Transverse colon (tissue), 4 donors: ENCODE measurements around the gene OR6S1. TPM values are rescaled to one million over a fixed set of nuclear protein-coding genes. Genes with fewer than 3 reads are reported as not detected.

Source experiments
- DNase-seq: peaks from one replicate; pipeline ENCODE4 v3.0.0-alpha.2; 2019
- H3K27ac ChIP-seq, 4 donors: fragments of 200-600 bp; sonication (generic); 2 replicates each; pipeline ENCODE4 v1.5.1; 2016 to 2018; ENCODE audit warnings: inconsistent platforms in 4 of 4
- H3K27me3 ChIP-seq: fragments of 200-600 bp; sonication (generic); 2 replicates; pipeline ENCODE4 v1.5.1; 2017; ENCODE audit warnings: inconsistent platforms
- H3K36me3 ChIP-seq, 4 donors: fragments of 200-600 bp; sonication (generic); 2 replicates each; pipeline ENCODE4 v1.5.1; 2017 to 2019; ENCODE audit warnings: inconsistent platforms in 4 of 4
- H3K4me1 ChIP-seq, 4 donors: fragments of 200-600 bp; sonication (generic); 2 replicates each; pipeline ENCODE4 v1.5.1; 2017 to 2020; ENCODE audit warnings: inconsistent platforms in 4 of 4
- H3K4me3 ChIP-seq, 4 donors: fragments of 200-600 bp; sonication (generic); 1 replicate in 1 of 4; 2 replicates in 3 of 4; pipeline versions ENCODE4 v1.5.1 to v1.6.1; 2017 to 2019; ENCODE audit warnings: inconsistent platforms in 4 of 4
- H3K9me3 ChIP-seq, 2 donors: fragments of 200-600 bp; sonication (generic); 2 replicates each; pipeline ENCODE4 v1.5.1; 2017 to 2019; ENCODE audit warnings: inconsistent platforms in 2 of 2
- EP300 ChIP-seq: sonication (generic); formaldehyde crosslinking; IDR thresholded peaks from one replicate; pipeline ENCODE4 v1.6.1; 2017; ENCODE audit warnings: antibody characterized with exemption, low read depth
- POLR2A ChIP-seq: fragments of 450-650 bp; IDR thresholded peaks from one replicate; pipeline ENCODE4 v1.6.1; 2016; ENCODE audit warnings: antibody characterized with exemption, mild to moderate bottlenecking, moderate library complexity
- POLR2AphosphoS5 ChIP-seq, 3 donors: sonication (generic); formaldehyde crosslinking; IDR thresholded peaks; one replicate each; pipeline ENCODE4 v1.6.1; 2016; ENCODE audit warnings: antibody characterized with exemption in 3 of 3
- WGBS, 2 donors: methylation state at CpG; one replicate each; pipeline ENCODE4 v1.1.5; 2018; ENCODE audit warnings: low coverage in 1 of 2; 5-methylcytosine and 5-hydroxymethylcytosine counted together
- in situ Hi-C, 4 donors: fragments of 200-750 bp; cut with MboI; loops; one replicate each; pipeline versions ENCODE4 v1.15.0 to v1.15.1; 2017; ENCODE audit warnings: low sequenced_read_pairs in 3 of 4, low pct_ligation_motif_present in 1 of 4, low pct_unique_long_range_greater_than_20kb in 1 of 4
- intact Hi-C: fragments of 100-400 bp; cut with DNase I; formaldehyde crosslinking; loops from one replicate; pipeline ENCODE4 v1.15.1; 2023; ENCODE audit warnings: low total_unique reads
- total RNA-seq, 4 donors: library from RNA; depleted of rRNA; stranded (reverse); fragments of >200 nt; gene quantifications; one replicate each; pipeline ENCODE4 v1.1.0, GENCODE V29; 2016
- TF ChIP-seq, protein P1 (sequence below), 5 experiments: fragments of 200-600 bp in 3 of 5; fragments of 450-650 bp in 2 of 5; sonication (generic) in 3 of 5; IDR thresholded peaks; 1 replicate in 2 of 5; 2 replicates in 3 of 5; pipeline ENCODE4 v1.5.1; 2016 to 2017; ENCODE audit warnings: antibody characterized with exemption in 5 of 5, inconsistent platforms in 3 of 5, mild to moderate bottlenecking in 2 of 5, moderate library complexity in 1 of 5

OR6S1 gene
- total RNA-seq, 4 donors from 2014 or later = not detected

DNA sequence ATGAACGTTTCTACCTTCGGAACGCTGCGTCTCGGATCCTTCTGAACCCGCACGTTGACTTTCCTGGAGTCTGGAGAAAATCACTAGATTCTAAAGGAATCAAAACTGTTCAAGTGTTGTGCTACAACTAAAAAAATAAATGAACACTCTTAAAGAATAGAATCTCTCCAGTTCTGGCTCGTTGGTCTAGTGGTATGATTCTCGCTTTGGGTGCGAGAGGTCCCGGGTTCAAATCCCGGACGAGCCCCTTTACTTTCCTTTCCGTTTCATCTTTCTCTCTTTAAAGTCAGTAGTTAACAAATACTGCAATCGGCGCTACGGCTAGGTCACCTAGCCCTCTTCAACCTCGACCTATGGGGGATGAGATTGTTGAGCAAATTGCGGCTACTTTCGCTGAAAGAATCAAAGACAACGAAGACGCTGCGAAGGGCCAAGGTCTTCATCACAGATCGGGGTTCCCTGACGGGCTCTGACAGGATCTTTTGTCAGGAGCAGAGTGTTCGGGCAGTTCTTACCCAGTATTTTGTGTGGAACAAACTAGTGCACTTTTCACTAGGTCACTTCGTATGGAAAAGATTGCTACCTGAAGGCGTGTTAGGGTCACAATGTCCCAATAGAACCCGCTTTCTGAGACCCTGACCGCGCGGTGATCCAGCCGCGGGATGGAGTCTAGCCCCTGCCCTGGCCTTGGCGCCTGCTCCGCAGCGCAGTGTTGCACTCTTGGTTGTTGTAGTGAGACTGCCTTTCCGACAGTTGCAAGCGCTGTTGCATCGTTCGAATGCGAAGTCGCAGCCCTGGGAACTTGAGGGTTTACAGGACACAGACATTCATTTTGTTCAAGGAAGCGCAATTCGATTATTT is 8.4 kb downstream of the OR6S1 start:
- intact Hi-C loops (no loop called here), in situ Hi-C loops (no loop called here)
- Histone ChIP-seq H3K9me3 (no peaks in the 10 kb centered on the region), H3K4me1 (peaks cover 3 to 28% (median 26%) of the 10 kb centered on the region in 4 donors), H3K4me3 (peak overlapping the region; percentile 5 to 47 (median 17)), H3K36me3 (no peaks in the 10 kb centered on the region), H3K27me3 (peaks cover 45% of the 10 kb centered on the region), H3K27ac (peak overlapping the region in 1 of 4 donors; percentile 2)
- WGBS, 2 donors = 0 to 21% methylated on average over 1 to 44 of the region's 45 CpGs
- no peak for TF ChIP-seq EP300
- TF ChIP-seq POLR2A = no peak
- TF ChIP-seq, protein P1, sequence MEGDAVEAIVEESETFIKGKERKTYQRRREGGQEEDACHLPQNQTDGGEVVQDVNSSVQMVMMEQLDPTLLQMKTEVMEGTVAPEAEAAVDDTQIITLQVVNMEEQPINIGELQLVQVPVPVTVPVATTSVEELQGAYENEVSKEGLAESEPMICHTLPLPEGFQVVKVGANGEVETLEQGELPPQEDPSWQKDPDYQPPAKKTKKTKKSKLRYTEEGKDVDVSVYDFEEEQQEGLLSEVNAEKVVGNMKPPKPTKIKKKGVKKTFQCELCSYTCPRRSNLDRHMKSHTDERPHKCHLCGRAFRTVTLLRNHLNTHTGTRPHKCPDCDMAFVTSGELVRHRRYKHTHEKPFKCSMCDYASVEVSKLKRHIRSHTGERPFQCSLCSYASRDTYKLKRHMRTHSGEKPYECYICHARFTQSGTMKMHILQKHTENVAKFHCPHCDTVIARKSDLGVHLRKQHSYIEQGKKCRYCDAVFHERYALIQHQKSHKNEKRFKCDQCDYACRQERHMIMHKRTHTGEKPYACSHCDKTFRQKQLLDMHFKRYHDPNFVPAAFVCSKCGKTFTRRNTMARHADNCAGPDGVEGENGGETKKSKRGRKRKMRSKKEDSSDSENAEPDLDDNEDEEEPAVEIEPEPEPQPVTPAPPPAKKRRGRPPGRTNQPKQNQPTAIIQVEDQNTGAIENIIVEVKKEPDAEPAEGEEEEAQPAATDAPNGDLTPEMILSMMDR (IDR thresholded peaks at IDR 0.05) = no peak
- TF ChIP-seq POLR2AphosphoS5 (IDR thresholded peaks at IDR 0.05) = no peak
- DNase-seq = peak; percentile 59

DNA sequence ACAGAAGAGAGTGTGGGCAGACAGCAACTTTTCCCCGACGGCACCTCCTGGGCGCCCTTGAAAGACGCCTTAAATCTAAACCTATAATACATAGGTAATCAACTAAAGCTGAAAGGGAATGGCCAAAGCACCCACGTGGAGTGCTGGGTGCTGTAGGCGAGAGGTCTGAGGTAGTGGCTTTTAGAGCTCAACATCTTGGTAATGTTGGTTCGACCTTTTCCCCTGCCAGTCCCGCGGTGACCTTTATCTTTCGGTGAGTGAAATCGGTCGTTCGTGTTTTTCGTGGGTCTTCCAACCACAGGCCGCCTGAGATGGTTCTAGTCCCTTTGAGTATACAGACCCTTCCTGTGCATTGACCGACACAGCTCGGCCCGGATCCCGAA is 9.1 kb downstream of the OR6S1 start:
- H3K27ac ChIP-seq = no peak overlapping the region
- in situ Hi-C loops (no loop called here), intact Hi-C loops (no loop called here)
- H3K36me3 ChIP-seq = no peaks in the 10 kb centered on the region
- H3K4me1 ChIP-seq = peaks cover 3 to 28% (median 26%) of the 10 kb centered on the region in 4 donors
- 0 to 1% methylated on average over 7 to 19 of the region's 19 CpGs for WGBS, 2 donors
- peak overlapping the region; percentile 5 to 47 (median 17) for H3K4me3 ChIP-seq
- H3K9me3 ChIP-seq = no peaks in the 10 kb centered on the region
- peaks cover 49% of the 10 kb centered on the region for H3K27me3 ChIP-seq
- TF ChIP-seq, protein P1 (IDR thresholded peaks at IDR 0.05) = no peak
- TF ChIP-seq EP300 (no peak), POLR2A (no peak), POLR2AphosphoS5 (IDR thresholded peaks at IDR 0.05) (no peak)
- no peak for DNase-seq

DNA sequence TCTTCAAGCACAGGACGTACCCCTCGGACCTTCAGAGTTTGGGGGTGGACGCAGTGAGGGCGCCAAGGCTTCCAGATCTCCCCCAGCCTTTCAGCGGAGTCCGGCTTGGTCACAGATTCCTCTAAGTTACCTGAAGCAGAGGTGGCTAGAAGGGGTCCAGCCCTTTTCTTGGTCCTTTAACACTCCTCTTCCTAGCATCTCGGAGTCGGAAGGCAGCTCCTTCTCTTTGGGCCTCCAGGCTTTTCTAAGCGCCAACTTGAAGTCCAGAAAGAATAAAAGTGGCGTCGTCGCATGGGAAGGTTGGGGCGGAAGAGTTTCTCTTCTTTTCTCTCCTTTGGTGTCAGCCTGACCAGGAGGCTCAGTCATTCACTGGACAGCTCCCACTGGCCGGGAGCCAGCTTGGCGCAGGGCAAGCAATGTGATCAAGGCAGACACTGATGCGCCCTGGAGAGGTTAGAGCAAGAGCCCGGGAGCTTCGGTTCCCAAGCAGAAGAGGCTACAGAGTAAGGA is 9.6 kb downstream of the OR6S1 start:
- no peak for TF ChIP-seq POLR2A
- TF ChIP-seq EP300 = no peak
- TF ChIP-seq, protein P1 (IDR thresholded peaks at IDR 0.05) = no peak
- no peak for TF ChIP-seq POLR2AphosphoS5 (IDR thresholded peaks at IDR 0.05)
- no peaks in the 10 kb centered on the region for H3K36me3 ChIP-seq
- 0 to 2% methylated on average over 1 to 18 of the region's 18 CpGs for WGBS, 2 donors
- peaks cover 47% of the 10 kb centered on the region for H3K27me3 ChIP-seq
- H3K4me3 ChIP-seq = peak overlapping the region in 3 of 4 donors; percentile 5 to 47 (median 29)
- no peak overlapping the region for H3K27ac ChIP-seq
- no peaks in the 10 kb centered on the region for H3K9me3 ChIP-seq
- peak; percentile 78 for DNase-seq
- in situ Hi-C loops (no loop called here), intact Hi-C loops (no loop called here)
- peaks cover 3 to 28% (median 26%) of the 10 kb centered on the region in 4 donors for H3K4me1 ChIP-seq

DNA sequence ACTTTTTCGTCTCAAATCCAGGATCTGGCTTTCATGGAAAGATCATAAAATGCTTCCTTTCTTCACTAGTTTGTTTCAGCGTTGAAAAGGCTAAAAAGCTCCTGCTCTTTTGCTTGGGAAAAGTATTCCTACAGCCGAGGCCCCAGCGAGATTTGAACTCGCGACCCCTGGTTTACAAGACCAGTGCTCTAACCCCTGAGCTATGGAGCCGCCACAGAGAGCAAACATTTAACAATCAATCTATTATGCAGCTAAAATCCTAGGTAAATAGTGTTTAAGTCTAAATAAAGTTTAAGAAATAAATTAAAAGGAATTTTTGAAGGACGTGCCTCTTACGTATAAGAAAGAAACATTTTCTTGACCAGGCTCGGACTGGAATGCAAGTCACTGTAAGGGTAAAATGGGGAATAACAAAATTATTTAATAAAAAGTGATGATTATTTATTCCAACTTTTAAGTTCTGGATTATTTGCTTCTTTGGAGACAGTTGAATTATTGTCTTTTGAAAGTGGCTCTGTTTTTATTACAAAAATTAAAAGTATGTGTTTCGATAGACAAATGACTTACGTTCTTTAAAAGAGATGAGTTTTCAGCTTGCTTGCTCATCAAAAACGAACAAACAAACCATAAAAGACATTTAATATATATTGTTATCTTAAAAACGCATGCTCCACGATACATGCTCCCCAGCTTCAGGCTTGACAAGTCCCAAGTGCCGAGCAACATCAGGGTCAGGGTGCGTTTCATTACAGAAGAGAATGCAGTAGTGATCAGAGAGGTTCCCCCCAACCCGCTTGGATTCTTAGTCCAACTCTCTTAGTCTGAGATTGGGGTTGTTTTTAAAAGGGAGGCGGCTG is 10.2 kb downstream of the OR6S1 start:
- peaks cover 44% of the 10 kb centered on the region for H3K27me3 ChIP-seq
- intact Hi-C loops = no loop called here
- peak; percentile 37 for DNase-seq
- peak overlapping the region in 2 of 4 donors; percentile 16 to 28 for H3K27ac ChIP-seq
- no peak for TF ChIP-seq POLR2A
- TF ChIP-seq, protein P1 (IDR thresholded peaks at IDR 0.05) = no peak
- no peak for TF ChIP-seq POLR2AphosphoS5 (IDR thresholded peaks at IDR 0.05)
- no peak for TF ChIP-seq EP300
- peak overlapping the region in 3 of 4 donors; percentile 5 to 47 (median 29) for H3K4me3 ChIP-seq
- in situ Hi-C loops = no loop called here
- H3K9me3 ChIP-seq = no peaks in the 10 kb centered on the region
- WGBS, 2 donors = 2% methylated on average over 13 to 19 of the region's 19 CpGs
- peaks cover 3 to 32% (median 26%) of the 10 kb centered on the region in 4 donors for H3K4me1 ChIP-seq
- no peaks in the 10 kb centered on the region for H3K36me3 ChIP-seq
